Kidney (tissue), 14 donors: ENCODE results near the gene BACH2. TPM values are rescaled to one million over a fixed set of nuclear protein-coding genes. Genes with fewer than 3 reads are reported as not detected.

Experiments used
- DNase-seq, 5 donors: peaks; one replicate each; pipeline ENCODE4 v3.0.0-alpha.2; 2013 to 2020
- FAIRE-seq: peaks from 2 replicates; lab custom pipeline; 2012; peaks lifted over from hg19 to GRCh38; lab: Jason Lieb, UNC
- H3K27ac ChIP-seq, 2 donors: one replicate each; pipeline ENCODE4 v1.7.0; 2013; ENCODE audit warnings: low read depth in 2 of 2, low read length in 2 of 2, inconsistent platforms in 1 of 2
- H3K27me3 ChIP-seq: one replicate; pipeline ENCODE4 v1.7.1; 2013; ENCODE audit warnings: low read length, inconsistent platforms; ENCODE audit not compliant: control insufficient read depth, insufficient read depth
- H3K36me3 ChIP-seq, 3 donors: one replicate each; pipeline versions ENCODE4 v1.7.0 to v1.7.1; 2013; ENCODE audit warnings: low read length in 3 of 3, control low read depth in 1 of 3, inconsistent platforms in 1 of 3; ENCODE audit not compliant: insufficient read depth in 3 of 3, control insufficient read depth in 2 of 3
- H3K4me1 ChIP-seq, 3 donors: one replicate each; pipeline versions ENCODE4 v1.7.0 to v1.7.1; 2013; ENCODE audit warnings: low read length in 3 of 3, inconsistent platforms in 1 of 3, low read depth in 1 of 3; ENCODE audit not compliant: control insufficient read depth in 2 of 3, insufficient read depth in 2 of 3
- H3K4me3 ChIP-seq, 3 donors: one replicate each; pipeline versions ENCODE4 v1.7.0 to v1.8.1; 2013; ENCODE audit warnings: low read length in 3 of 3, control low read depth in 1 of 3, inconsistent platforms in 1 of 3
- H3K9ac ChIP-seq, 3 donors: one replicate each; pipeline versions ENCODE4 v1.7.0 to v1.7.1; 2013; ENCODE audit warnings: low read length in 3 of 3, control low read depth in 1 of 3, inconsistent platforms in 1 of 3
- H3K9me3 ChIP-seq, 3 donors: one replicate each; pipeline versions ENCODE4 v1.7.0 to v1.7.1; 2013; ENCODE audit warnings: low read length in 3 of 3, control low read depth in 1 of 3, inconsistent platforms in 1 of 3; ENCODE audit not compliant: control insufficient read depth in 2 of 3, insufficient read depth in 1 of 3
- intact Hi-C: fragments of 100-400 bp; cut with DNase I; formaldehyde crosslinking; loops from one replicate; pipeline ENCODE4 v1.11.1; 2022
- polyA plus RNA-seq: library from polyadenylated mRNA; stranded (reverse); fragments of 350-450 nt; fragmentation: Illumina TruSeq; extraction: RNeasy Lipid Tissue Mini Kit (QIAGEN cat#74804); gene quantifications from one replicate; pipeline ENCODE4 v1.2.3, GENCODE V29; 2014; ENCODE audit warnings: low read depth, low replicate concordance; ENCODE audit not compliant: insufficient read depth
- total RNA-seq: library from RNA; stranded (reverse); fragmentation: NEBNext Ultra II Directional; extraction: Animal tissue kit (Norgen Biotek cat#: 25700); gene quantifications from one replicate; pipeline ENCODE4 v1.2.1, GENCODE V29; 2021
- TF ChIP-seq, protein P1 (sequence below): IDR thresholded peaks from 3 replicates; pipeline ENCODE4 v1.5.1; 2012; ENCODE audit warnings: mild to moderate bottlenecking, moderate library complexity, borderline replicate concordance; ENCODE audit not compliant: insufficient read depth; ENCODE audit errors: extremely low read depth
- donor health status: control.
- donor health status: control.
- donor health status: control.
- donor health status: control.
- donor health status: control.
- donor health status: DM: yes; HTN: yes; CAD: no.
- donor health status: Normal renal cell carcinoma (clear cell type).

The BACH2 gene
- total and polyA plus RNA-seq, 2 donors from 2014 or later = 0.32 to 6.9 TPM

- no peak overlapping the region for H3K9ac ChIP-seq
- H3K27ac ChIP-seq = no peak overlapping the region
- intact Hi-C loops = no loop called here
- no peaks in the 10 kb centered on the region for H3K4me1 ChIP-seq
- H3K9me3 ChIP-seq = no peaks in the 10 kb centered on the region
- no peak for DNase-seq
- H3K4me3 ChIP-seq = no peak overlapping the region
- H3K36me3 ChIP-seq = no peaks in the 10 kb centered on the region
- TF ChIP-seq, protein P1, sequence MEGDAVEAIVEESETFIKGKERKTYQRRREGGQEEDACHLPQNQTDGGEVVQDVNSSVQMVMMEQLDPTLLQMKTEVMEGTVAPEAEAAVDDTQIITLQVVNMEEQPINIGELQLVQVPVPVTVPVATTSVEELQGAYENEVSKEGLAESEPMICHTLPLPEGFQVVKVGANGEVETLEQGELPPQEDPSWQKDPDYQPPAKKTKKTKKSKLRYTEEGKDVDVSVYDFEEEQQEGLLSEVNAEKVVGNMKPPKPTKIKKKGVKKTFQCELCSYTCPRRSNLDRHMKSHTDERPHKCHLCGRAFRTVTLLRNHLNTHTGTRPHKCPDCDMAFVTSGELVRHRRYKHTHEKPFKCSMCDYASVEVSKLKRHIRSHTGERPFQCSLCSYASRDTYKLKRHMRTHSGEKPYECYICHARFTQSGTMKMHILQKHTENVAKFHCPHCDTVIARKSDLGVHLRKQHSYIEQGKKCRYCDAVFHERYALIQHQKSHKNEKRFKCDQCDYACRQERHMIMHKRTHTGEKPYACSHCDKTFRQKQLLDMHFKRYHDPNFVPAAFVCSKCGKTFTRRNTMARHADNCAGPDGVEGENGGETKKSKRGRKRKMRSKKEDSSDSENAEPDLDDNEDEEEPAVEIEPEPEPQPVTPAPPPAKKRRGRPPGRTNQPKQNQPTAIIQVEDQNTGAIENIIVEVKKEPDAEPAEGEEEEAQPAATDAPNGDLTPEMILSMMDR = no peak
- H3K27me3 ChIP-seq = no peaks in the 10 kb centered on the region
- no peak for FAIRE-seq
These were observed 27.3 kb downstream of the BACH2 start for GRCh38 chr6:90269334-90269733.

DNA sequence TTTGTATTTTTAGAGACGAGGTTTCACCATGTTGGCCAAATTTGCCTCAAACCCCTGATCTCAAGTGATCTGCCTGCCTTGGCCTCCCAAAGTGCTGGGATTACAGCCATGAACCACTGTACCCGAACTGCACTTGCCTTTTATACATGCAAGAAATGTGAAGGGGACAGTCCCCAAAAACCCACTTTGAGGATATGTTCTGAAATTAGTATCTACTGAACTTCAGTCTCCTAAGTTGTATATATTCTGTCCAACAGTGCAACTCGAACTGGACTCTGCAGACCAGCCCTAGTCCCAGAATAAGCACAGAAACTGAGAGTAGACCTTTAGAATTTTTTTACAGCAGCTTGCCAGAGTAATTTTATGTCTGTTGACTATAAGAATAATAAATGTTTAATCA lies 28.5 kb downstream of the BACH2 start:
- TF ChIP-seq, protein P1 = no peak
- Histone ChIP-seq H3K27ac (no peak overlapping the region), H3K36me3 (no peaks in the 10 kb centered on the region), H3K9ac (no peak overlapping the region), H3K9me3 (no peaks in the 10 kb centered on the region), H3K4me1 (no peaks in the 10 kb centered on the region), H3K27me3 (no peaks in the 10 kb centered on the region), H3K4me3 (no peak overlapping the region)
- no peak for FAIRE-seq
- intact Hi-C loops = no loop called here
- DNase-seq = no peak

DNA sequence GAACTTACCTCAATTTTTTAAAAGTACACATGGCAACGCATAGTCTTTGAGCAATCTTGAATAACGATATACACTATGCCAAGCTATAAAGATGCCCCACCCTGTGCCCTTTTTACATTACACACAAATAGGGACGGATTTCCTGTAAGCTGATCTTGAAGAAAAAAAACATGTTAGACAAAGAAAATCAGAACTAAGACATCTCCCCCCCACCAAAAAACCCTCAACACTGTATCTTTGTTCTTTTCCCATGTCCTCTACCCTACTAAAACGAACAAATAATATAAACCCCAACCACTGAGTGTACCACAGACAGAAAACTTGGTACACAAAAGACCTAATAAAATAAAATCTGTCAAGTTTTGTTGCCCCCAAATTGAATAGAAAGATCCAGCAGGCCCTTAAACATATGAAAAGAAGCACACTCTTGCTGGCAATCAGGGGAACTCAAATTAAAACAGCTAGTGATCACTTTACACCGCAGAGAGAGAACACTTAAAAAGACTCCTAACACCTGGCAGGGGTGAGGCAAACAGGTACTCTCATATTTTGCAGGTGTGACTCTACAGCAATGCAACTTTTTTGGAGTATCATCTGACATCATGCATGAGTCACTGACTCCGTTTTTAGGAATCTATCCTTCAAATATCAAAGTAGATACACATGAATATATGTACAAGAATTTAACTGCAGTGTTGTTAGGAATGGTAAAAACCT lies 29.6 kb downstream of the BACH2 start:
- Histone ChIP-seq H3K27ac (no peak overlapping the region), H3K36me3 (no peaks in the 10 kb centered on the region), H3K4me3 (no peak overlapping the region), H3K9ac (no peak overlapping the region), H3K27me3 (no peaks in the 10 kb centered on the region), H3K9me3 (no peaks in the 10 kb centered on the region), H3K4me1 (no peaks in the 10 kb centered on the region)
- TF ChIP-seq, protein P1 = no peak
- intact Hi-C loops = no loop called here
- FAIRE-seq = no peak
- no peak for DNase-seq
